ENCODE data around the gene GLYATL2.

Gene GLYATL2

GRCh38 chr11:58796333-58796732, 48.2 kb downstream of the GLYATL2 start:
- no peak for DNase-seq (ENCODE audit: low read depth)

DNA sequence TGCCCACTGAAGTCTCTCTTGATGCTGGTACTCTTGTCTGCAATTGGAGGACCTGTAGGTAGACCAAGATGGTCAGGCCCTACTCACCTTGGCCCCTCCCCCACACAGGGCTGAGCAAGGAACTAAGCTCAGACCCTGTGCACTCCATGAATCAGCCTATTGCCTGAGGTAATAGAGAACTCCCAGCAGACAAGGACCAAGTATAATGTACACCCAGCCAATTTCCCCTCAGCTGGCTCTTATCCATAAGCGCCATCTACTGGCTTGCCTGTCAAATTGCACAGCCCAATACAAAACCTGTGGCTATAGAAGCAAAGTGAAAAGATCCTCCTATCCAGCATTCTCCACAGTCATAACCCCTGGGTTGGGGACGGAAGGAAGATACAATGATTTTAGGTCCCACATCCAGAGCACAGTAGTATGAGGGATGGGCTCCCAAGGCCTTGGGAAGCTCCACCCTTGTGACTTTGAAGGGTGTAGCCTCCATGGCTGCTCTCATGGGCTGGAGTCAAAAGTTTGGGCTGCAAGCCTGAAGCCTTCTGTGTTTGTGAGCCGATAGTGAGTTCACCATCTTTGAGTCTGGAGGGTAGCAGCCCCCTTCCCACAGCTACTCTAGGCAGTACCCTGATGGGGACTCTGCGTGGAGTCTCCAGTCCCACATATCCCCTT, 56.0 kb downstream of the GLYATL2 start:
- no peak for DNase-seq (ENCODE audit: low read depth)

- no peak for DNase-seq (ENCODE audit: low read depth)
Measured at GRCh38 chr11:58787903-58788302, 56.6 kb downstream of the GLYATL2 start.

- no peak for DNase-seq (ENCODE audit: low read depth)
Measured at GRCh38 chr11:58786693-58787092, 57.8 kb downstream of the GLYATL2 start.

DNA sequence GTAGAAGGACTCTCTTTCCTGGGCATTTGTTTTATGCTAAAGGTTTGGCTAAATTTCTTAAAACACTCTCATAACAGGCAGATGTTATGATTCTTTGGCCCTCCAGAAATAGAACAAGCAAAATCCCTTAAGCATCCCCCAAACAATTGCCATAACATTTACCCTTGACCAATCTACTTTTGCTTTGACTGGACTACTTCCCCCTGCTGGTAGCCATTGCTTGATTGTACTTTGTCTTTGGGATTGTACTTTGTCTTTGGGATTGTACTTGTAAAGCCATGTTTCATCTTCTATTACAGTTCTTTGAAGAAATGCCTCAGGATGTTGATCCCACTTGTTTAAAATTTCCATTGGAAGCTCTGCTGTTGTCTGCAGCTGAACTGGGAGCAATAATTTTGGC, 59.5 kb downstream of the GLYATL2 start:
- no peak for DNase-seq (ENCODE audit: low read depth)
